8988T (cell line): ENCODE results near the gene TSHZ2.
"Not testable (repeated sequence)": the region's sequence is repeated elsewhere in the genome, so short reads cannot be mapped to it uniquely, and the experiment has no call there.

Source experiments
- DNase-seq: peaks from one replicate; pipeline ENCODE4 v3.0.0; 2011

TSHZ2 gene

DNA sequence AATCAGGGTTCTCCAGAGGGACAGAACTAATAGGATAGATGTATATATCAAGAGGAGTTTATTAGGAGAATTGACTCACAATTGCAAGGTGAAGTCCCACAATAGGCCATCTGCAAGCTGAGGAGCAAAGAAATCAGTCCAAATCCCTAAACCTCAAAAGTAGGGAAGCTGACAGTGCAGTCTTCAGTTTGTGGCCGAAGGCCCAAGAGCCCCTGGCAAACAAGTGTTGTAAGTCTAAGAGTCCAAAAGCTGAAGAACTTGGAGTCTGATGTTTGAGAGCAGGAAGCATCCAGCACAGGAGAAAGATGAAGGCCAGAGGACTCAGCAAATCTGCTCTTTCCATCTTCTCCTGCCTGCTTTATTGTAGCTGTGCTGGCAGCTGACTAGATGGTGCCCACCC lies 117.7 kb downstream of the TSHZ2 start:
- not testable (repeated sequence) for DNase-seq

DNA sequence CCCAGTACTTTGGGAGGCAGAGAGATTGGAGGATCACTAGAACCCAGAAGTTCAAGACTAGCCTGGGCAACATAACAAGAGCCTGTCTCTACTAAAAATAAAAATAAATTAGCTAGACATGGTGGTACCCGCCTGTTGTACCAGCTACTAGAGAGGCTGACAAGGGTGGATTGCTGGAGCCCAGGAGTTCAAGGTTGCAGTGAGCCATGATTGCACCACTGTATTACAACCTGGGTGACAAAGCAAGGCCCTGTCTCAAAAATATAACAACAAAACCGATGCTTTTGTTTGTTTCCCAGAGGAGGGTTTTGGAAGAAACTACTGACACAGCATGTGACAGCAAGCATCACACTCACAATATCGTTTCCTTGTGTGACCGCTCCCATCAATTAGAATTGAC lies 119.6 kb downstream of the TSHZ2 start:
- no peak for DNase-seq

DNA sequence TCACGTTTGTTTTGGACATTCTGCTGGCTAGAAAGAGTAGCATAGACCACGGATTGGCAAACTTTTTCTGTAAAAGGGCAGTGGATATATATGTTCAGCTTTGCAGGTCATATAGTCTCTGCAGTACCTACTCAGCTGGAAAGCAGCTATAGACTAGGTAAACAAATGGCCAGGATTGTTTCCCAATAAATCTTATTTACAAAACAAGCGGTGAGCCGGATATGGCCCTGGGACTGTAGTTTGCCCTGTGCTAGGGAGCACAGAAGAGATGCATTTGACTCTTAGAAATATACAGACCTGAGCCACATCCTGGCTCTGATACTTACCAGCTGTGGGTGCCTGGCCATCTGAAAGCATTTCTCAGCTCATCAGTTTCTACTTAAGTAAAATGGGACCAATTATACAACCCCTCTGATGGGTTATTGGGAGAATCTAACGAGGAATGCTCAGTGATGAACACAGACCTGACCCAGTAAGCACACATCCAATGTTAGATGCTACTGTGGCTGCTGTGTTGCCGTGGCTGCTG lies 120.7 kb downstream of the TSHZ2 start:
- DNase-seq: no peak

DNA sequence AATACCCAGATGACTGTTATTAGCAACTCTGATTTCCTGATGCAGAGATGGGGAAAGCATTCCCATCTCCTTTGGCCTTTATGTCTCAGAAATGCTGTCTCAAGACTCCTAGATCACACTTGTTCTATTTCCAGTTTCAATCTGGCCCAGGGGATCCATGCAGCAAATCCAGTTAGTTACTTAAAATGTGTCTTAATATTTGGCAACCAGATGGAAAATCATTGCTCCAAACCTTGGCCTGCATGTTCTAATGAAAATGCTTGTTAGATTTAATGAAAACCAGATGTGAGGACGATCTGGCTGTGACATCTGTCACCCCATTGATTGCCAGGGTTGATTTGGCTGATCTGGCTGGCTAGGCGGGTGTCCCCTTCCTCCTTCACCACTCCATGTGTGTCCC lies 125.2 kb downstream of the TSHZ2 start:
- no peak for DNase-seq

DNA sequence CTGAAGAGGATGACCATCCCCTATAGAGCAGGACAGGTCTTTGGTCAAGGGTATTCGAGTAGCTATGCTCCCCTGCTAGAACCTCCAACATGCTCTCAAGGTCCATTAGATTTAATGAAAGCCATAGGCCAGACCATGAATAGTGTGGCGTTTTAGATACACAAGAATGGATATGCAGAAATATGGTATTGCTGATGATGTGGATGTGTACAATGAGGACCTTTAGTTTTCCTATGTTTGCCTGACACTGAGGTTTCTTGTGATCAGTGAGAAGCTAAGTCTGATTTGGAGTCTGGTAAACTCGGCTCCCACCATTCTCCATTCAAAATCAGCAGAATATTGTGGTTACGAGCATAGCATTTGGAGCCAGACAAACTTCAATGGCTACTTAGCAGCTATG lies 125.6 kb downstream of the TSHZ2 start:
- DNase-seq: no peak

DNA sequence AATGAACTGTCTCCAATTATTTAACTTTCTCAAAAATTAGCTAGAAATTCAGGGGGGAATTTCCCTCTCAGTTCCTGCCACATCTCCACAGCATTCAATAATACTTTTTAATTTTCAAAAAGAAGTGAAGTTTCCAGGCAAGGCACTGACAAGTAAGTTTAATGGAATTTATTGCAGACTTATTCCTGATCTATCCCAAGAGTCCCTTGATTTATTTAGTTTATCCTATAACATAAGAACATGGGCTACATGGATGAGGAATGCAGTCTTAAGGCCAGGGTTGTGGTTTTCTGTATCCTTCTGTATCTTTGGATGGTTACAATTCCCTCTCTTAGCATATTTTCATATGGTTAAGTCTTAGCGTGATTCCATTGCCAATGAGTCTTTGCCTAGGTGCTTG lies 126.5 kb downstream of the TSHZ2 start:
- no peak for DNase-seq

DNA sequence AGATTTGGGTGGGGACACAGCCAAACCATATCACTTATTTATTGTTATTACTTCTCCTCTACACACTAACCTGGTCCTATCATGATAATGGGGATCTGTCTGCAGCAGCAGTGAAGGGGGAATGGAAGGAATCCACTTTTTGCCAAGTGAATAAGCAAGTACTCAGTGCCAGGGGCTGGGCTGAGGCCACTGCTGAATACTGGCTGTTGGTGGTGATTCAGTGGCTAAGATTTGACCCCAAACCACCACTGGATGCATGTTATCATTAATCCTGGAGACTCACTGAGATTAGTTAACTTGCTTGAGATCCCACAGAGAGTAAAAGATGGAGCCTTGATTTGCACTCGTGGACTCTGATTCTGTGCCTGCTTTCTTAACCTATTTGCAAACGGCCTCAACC lies 127.7 kb downstream of the TSHZ2 start:
- no peak for DNase-seq

DNA sequence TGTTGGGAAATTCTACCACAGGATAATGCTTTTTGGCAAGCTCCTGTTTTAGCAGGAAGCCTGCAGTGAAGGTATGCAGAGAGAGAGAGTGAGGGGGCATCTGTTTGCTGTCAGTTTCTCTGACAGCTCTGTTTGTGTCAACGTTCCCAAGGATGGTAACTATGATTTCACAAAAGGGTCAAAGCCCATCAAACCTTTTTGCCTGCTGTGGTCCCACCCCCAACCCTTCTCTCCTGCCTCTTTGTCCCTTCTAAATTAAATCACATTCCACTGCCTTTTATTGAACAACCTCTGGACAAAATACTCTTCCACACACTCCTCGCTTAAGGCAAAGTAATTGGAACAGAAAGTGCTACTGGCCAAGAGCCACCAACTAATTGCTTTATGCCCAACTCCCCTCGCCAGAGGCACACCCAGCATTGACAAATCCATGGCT lies 128.3 kb downstream of the TSHZ2 start:
- DNase-seq: no peak

DNA sequence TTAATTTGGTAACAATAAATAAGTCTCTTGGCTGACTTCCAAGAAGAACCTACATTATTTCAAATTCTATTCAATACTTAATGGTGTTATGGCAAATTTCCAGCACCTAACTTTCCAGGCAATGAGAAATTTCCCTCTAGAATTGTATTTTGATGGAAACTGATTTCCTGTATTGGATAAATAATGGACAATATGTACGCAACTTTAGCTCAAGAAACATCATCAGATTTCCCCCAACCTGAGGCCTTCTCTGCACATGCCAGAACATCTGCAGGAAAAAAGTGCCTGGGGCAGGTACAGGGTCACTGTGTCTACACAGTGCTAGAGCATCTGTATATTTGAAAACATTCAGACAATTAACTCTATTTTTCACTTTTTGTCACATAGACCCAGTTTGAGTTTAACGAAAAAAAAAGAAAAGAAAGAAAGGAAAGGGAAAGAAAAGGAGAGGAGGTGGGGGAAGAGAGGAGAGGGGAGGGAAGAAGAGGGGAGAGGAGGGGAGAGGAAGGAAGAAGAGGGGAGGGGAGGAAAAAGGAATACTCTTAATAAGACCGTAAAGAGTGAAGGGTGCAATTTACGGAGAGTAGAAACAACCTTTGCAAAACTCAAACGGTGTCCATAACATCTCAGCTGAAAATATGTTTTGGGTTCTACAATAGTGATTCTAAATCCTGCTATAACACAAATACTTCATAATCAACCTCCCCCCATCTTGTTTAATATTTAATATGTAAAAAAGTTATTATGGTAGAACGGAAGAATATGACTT lies 130.0 kb downstream of the TSHZ2 start:
- no peak for DNase-seq

DNA sequence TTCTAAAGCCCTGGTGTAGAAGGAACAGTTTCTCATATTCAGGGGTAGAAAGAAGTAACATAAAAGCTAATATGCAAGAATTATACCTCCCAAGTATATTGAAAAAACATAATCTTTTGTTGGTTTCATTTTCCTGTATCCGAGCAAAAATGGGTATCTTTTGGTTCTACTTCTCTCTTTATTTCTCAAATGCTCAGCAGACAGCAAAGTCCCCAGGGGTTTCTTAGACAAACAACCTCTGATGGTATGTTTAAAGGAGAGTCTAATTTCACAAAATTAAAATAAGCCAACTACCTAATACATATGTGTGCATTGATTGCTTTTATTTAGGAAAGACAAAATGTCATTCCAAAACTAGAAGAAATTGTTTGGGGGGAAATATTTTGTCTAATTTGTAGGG lies 131.0 kb downstream of the TSHZ2 start:
- DNase-seq: no peak

DNA sequence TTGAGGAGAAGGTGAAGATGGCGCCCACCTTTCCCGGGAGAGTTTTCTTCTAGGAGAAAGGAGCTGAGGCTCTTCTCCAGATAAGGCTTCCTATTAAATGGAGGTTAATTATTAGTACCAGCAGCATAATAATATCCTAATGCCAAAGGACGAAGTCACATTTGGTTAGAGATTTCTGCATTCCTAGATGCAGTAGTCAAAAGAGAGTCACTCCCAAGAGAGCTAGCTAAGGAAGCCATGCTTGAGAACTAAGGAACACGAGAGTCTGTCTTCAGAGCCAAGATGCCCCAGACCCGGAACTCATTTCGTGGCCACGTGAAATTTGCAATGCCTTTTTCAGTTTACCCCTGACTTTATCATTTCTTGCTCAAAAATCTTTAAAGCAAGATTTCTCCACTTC lies 132.7 kb downstream of the TSHZ2 start:
- DNase-seq: no peak

DNA sequence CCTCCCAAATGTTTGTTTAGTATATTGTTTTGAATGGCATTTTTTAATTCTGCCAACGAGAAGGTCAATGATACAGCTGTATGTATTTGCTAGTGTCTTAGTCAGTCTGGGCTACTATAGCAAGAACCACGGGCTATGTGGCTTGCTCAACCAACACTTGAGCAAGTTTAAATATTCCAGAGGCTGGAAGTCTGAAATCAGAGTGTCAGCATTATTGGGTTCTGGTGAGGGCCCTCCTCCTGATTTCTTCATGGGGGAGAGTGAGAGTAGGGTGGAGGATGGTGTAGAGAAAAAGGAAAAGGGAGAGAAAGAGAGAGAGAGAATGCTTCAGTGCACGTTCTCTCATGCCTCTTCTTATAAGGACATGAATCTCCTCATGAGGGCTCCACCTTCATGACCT lies 144.6 kb downstream of the TSHZ2 start:
- DNase-seq: no peak

DNA sequence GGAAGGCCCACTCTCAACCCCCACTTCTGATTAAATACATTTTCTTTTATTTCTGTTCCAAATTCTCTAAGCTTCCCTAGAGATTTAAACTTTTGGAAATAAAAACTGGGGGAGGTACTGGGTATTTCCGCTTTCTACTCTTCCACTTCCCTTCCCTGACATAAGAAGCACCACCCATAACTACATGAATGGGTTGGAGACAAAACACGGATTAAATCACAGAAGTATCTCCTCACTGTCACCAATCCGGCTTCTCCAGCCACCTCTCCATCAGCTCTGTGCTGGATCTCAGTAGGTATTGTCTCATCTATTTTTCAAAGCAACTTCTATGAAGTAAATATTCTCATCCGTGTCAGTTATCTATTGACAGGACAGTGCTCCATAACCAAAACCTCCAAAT lies 150.7 kb downstream of the TSHZ2 start:
- no peak for DNase-seq

DNA sequence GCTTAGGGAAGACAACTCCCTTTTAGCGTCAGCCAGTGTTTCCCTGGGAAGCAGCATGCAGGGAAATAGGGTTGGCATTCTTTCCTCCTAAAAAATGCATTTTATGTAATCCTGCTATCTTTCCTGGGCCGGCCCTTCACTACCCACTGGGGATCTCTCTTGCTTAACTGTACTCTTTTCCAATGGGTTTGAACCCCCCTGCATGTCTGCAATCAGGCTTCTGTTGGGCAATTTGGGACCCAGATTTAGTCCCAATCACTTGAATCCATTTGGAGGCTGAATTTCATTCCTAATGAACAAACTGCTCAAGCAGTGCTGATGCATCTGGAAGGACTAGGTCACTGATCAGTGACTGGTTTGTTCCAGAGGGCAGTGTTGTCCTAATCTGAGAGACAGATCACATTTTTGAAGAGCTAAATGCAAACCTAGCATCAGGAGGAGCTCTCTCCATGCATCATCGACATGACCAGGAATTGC lies 152.0 kb downstream of the TSHZ2 start:
- DNase-seq: no peak

DNA sequence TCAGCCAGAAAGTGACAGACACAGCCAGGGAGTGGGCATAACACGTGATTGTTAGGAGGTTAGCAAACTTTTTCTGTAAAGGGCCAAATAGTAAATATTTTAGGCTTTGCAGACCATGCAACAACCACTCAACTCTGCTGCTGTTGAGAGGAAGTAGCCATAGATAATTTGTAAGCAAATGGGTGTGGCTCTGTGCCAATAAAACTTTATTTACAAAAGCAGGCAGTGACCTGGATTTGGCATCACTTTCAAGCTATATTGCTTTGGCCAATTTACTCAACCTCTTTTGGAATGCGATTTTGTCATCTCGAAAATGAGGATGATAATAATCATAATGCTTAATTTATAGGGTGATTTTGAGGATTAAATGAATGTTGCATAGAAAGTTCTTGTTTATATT lies 152.6 kb downstream of the TSHZ2 start:
- DNase-seq: no peak

DNA sequence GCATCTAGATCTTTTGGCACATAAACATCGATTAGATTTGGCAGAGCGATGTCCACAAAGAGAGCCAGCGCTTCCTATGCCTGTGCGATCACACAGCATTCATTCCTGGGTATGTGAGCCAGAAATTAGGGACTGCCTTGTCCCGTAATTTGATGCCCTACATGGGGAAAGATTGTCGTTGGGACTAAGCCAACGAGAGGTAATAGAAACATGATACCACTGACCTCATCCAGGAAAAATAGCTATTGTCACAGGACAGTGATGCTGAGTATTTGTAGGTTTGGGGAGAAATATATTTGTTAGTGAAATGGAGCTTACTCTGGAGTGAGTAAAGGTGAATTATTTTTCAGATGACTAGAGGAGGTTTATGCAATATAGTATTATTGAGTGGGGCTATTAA lies 154.0 kb downstream of the TSHZ2 start:
- DNase-seq: no peak

DNA sequence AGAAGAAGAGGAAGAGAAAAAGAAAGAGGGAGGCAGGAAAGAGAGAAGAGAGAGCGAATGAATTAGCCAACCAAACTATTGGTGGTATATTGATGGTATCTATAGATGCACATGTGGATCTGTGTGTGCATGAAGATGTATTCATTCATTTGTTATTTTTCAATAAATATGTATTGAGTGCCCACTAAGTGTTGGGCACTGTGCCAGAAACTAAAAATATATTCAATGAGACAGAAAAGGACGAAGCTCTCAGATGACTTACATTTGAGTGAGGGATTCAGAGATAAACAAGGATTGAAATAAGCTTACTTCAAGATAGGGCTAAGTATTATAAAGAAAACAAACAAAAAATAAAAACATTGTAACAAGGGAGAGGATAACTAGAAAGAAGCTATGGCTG lies 154.9 kb downstream of the TSHZ2 start:
- DNase-seq: no peak

DNA sequence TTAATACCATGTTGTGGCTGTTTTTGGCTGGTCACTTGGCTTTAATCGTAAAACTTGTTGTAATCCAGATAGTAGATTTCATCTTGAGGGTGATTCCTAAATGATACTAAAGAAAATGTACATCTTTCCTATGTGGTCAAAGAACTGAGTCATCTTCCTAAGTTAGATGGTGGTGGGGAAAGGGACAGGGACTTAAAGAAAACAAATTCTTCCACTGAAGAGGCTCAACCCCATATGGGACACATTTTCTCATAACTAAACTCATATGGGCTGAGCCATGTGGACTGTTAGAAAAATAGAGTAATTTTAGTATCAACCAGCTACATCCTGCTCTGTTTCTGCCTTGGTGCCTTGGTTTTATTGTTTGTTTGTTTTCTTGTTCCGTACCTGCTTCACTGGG lies 155.8 kb downstream of the TSHZ2 start:
- no peak for DNase-seq

DNA sequence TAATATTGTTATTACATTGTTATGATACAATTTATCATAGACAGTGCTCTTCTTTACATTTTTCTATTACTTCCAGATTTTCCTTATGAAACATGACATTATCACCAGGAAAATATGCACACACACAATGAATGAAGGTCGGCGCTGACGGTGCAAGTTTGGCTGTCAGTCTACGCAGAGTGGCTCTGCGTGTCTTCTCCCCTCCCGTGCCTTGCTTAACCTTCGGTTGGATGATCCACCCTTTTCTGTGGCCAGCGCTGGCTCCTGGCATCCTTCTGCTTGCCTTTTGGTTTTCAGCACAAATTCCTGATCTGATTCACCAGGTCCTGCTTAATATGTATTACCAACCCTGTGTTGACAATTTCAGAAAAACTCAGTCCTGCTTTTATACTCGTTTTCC lies 157.4 kb downstream of the TSHZ2 start:
- DNase-seq: no peak

DNA sequence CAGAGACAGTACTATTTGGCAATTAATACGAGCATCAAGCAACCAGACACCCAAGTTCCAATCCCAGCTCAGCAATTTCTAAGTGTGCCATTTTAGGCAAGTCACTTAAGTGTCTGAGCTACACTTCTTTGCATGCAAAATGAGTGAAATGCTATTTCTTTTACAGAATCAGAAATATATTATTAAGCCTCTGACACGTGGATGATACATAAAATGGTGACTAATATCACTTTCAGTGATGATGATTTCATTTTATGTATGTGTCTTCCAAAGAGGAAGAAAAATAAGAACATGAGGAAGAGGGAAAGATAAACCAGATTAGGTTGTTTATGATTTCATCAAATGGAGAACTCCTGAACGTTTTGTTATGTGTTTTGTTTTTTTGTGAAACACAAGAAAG lies 158.6 kb downstream of the TSHZ2 start:
- no peak for DNase-seq

DNA sequence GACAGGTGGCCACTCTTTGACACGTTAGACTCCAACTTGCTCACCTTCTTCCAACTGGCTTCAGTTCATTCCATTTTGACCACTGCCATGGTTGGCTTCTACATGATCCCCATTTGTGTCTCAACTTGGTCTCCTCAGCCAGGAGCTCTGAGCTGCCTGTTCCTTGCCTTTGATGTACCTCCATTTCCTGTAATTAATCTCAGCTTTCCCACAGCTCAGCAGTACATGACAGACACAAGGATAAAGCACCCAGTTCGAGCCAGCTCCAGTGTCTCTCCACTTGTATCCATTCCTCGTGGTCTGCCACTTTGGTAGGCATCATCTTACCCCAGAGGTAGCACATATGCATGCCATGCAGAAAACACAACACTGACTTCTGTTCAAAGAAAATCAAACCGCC lies 161.0 kb downstream of the TSHZ2 start:
- no peak for DNase-seq

DNA sequence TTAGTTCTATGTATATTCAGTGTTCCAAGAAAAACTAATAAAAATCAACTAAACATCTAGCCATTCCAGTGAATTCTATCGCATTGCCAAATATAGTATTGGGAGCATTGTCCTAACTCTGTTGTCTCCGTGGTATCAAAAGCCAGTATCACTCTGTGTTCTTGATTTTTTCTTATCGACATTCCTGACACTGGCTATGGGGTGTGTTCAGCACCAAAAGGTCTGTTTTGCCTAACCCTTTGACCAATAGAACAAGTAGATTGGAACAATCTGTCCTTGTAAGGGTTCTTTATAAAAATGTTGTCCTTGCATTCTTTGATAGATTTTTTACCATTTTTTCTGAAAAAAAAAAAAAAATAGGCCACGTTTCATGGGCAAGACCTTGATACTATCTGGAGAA lies 161.5 kb downstream of the TSHZ2 start:
- no peak for DNase-seq

DNA sequence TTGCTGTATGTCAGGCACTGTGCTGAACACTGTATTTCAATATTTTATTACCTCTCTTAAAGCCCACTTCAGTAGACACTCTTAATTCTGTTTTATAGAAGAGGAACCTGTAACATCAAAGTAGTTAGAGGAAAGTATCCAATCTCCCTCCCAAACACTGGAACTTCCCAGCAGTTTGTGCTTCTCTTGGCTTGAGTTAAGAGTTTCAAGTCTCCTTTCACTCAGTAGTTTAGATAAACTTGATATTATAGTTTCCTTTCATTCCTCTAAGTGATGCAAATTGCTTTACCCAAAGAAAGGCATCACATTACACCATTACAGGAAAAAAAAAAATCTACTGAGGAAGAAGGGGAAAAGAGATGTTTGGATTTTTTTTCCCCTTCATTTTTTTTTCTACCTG lies 164.3 kb downstream of the TSHZ2 start:
- DNase-seq: no peak

DNA sequence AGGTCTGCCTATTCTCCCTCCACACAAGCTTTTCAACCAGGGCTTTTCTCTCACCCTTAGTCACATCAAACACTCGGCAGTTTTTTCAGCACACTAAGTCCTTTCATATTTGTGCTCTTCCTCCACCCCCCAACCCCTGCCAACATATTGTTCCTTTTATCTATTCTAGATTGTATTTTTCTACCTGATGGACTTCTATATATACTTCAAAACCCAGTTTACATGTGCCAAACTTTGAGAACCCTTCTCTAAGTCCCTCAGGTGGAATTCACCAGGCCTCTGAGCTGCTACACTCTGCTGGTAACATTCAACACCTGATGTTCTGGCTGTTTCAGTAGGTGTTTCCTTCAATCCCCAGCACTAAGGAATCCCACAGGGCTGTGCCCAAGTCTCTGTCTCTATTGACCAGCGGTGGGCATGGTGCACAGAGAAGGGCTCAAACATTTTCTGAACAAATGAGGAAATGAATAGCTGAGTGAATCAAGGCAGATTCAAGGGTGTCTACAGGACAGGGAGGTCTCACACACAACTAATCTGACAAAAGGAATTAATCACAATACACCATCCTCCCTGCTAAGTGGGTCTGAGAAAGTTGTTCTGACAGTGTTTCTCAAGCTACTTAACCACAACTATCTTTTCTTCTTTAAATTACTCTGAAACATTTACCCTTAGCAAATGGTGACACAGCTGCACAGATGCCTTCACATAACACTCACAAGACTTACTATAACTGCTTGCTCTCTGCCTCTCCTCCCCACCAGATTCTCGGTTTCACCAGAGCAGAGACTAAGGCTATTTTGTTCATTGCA lies 166.5 kb downstream of the TSHZ2 start:
- no peak for DNase-seq
